ENCODE data around the gene CNR2.

Gene CNR2

DNA sequence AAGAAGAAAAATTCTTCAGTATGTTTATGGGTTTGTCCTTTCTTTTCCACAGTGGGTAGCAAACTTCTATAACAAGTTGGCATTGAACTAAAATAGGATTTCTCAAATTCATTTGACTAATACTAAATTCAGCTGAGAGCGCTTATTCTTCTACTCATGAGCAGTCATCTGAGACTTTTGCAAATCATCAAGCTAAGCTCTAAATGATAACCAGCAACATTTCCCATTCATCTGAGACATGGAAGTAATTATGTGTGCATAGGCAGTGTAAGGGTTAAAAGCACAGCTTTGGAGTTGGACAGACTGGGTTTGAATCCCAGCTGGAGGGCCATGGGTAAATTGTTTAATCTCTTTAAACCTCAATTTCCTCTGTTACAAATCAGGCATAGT is 18.3 kb upstream of the CNR2 start:
- H3K9ac ChIP-seq (ENCODE audit: low read length): no peak overlapping the region
- H2AFZ ChIP-seq (ENCODE audit: low read length): no peak overlapping the region

DNA sequence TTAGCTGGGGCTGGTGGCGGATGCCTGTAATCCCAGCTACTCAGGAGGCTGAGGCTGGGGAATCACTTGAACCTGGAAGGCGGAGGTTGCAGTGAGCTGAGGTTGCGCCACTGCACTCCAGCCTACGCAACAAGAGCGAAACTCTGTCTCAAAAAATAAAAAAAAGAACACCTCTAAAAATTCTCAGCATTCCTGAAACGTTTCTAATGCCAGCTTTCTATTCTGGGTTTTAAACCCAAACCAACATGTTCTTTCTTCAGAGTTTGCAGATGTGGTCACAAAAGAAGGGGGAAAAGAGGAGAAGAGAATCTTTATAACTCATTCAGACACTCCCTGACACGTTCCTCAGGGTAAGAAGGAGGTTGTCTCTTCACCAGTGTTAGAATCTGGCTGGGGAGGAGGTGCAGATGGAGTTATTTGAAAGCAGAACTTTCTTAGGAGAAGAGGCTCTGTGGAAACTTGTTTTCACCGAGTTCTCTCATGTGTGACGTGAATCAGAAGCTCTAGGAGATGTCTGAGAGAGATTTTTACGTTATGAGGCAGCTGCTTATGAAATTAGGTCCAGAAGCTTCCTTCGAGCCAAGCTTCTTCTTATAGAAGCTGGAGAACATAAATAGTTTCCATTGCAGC is 17.8 kb upstream of the CNR2 start:
- no peak overlapping the region for H2AFZ ChIP-seq (ENCODE audit: low read length)
- peaks cover 4% of the 10 kb centered on the region; the same call in 1 of the 2 replicates for H3F3A ChIP-seq (ENCODE audit: insufficient read depth, low read length)
- no peaks in the 10 kb centered on the region for H3K36me3 ChIP-seq (ENCODE audit: insufficient read depth, low read length)
- TF ChIP-seq EZH2 (IDR thresholded peaks at IDR 0.05; ENCODE audit: borderline replicate concordance, low read length) (no peak), CTCF (IDR thresholded peaks at IDR 0.05; ENCODE audit: low read length) (no peak)
- H3K4me3 ChIP-seq (ENCODE audit: low read depth, low read length, poor library complexity, severe bottlenecking): no peak overlapping the region
- H3K27ac ChIP-seq (ENCODE audit: low read depth, low read length, poor library complexity, severe bottlenecking): no peak overlapping the region
- H4K20me1 ChIP-seq (ENCODE audit: insufficient read depth, low read length): no peaks in the 10 kb centered on the region
- H3K27me3 ChIP-seq (ENCODE audit: insufficient read depth, low read length): peaks cover 3% of the 10 kb centered on the region; the same call in 1 of the 2 replicates
- H3K9me2 ChIP-seq (ENCODE audit: low read depth, low read length): no peaks in the 10 kb centered on the region
- H3K79me2 ChIP-seq (ENCODE audit: insufficient read depth, low read length): no peaks in the 10 kb centered on the region
- H3K9ac ChIP-seq (ENCODE audit: low read length): no peak overlapping the region
- H3K4me2 ChIP-seq (ENCODE audit: low read length): peak overlapping the region; percentile 18
- no peaks in the 10 kb centered on the region for H3K9me3 ChIP-seq (ENCODE audit: low read length)
- H3K4me1 ChIP-seq (ENCODE audit: insufficient read depth, low read length, severe bottlenecking): peaks cover 15% of the 10 kb centered on the region

More for the DNA sequence above, 18.3 kb upstream of the CNR2 start:
- Histone ChIP-seq H3K36me3 (ENCODE audit: insufficient read depth, low read length) (no peaks in the 10 kb centered on the region), H3K79me2 (ENCODE audit: insufficient read depth, low read length) (no peaks in the 10 kb centered on the region), H3K4me1 (ENCODE audit: insufficient read depth, low read length, severe bottlenecking) (peaks cover 15% of the 10 kb centered on the region), H3K9me2 (ENCODE audit: low read depth, low read length) (no peaks in the 10 kb centered on the region), H3K4me2 (ENCODE audit: low read length) (peak overlapping the region; percentile 18), H4K20me1 (ENCODE audit: insufficient read depth, low read length) (no peaks in the 10 kb centered on the region), H3K27me3 (ENCODE audit: insufficient read depth, low read length) (peaks cover 3% of the 10 kb centered on the region; the same call in 1 of the 2 replicates), H3K9me3 (ENCODE audit: low read length) (no peaks in the 10 kb centered on the region), H3F3A (ENCODE audit: insufficient read depth, low read length) (peaks cover 4% of the 10 kb centered on the region; the same call in 1 of the 2 replicates), H3K4me3 (ENCODE audit: low read depth, low read length, poor library complexity, severe bottlenecking) (no peak overlapping the region), H3K27ac (ENCODE audit: low read depth, low read length, poor library complexity, severe bottlenecking) (no peak overlapping the region)
- TF ChIP-seq CTCF (IDR thresholded peaks at IDR 0.05; ENCODE audit: low read length): no peak

DNA sequence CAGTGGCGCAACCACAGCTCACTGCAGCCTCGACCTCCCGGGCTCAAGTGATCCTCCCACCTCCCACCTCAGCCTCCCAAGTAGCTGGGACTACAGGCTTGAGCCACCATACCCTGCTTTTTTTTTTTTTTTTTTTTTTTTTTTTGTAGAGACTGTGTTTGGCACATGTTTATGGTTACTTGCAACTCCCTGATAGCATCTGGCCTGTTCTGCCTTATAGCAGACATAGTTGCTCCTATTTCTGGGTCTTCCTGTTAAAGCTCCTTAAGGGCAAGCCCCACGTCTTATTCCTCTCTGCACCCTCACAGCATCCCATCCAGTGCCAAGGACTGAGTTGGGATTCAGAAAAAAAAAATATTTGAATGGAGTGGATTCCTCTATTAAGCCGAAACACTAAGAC is 17.1 kb upstream of the CNR2 start:
- Histone ChIP-seq H3K36me3 (ENCODE audit: insufficient read depth, low read length) (no peaks in the 10 kb centered on the region), H3K9me3 (ENCODE audit: low read length) (no peaks in the 10 kb centered on the region), H3K4me1 (ENCODE audit: insufficient read depth, low read length, severe bottlenecking) (peaks cover 15% of the 10 kb centered on the region), H3K27ac (ENCODE audit: low read depth, low read length, poor library complexity, severe bottlenecking) (no peak overlapping the region), H3K4me2 (ENCODE audit: low read length) (no peak overlapping the region), H3K79me2 (ENCODE audit: insufficient read depth, low read length) (no peaks in the 10 kb centered on the region), H3K9ac (ENCODE audit: low read length) (no peak overlapping the region), H4K20me1 (ENCODE audit: insufficient read depth, low read length) (no peaks in the 10 kb centered on the region), H3K4me3 (ENCODE audit: low read depth, low read length, poor library complexity, severe bottlenecking) (no peak overlapping the region), H2AFZ (ENCODE audit: low read length) (no peak overlapping the region), H3K27me3 (ENCODE audit: insufficient read depth, low read length) (peaks cover 3% of the 10 kb centered on the region; the same call in 1 of the 2 replicates), H3K9me2 (ENCODE audit: low read depth, low read length) (no peaks in the 10 kb centered on the region), H3F3A (ENCODE audit: insufficient read depth, low read length) (peaks cover 4% of the 10 kb centered on the region; the same call in 1 of the 2 replicates)
- TF ChIP-seq CTCF (IDR thresholded peaks at IDR 0.05; ENCODE audit: low read length) (no peak), EZH2 (IDR thresholded peaks at IDR 0.05; ENCODE audit: borderline replicate concordance, low read length) (no peak)
